ENCODE measurements around the gene FLYWCH1.
"Not testable (repeated sequence)": the region's sequence is repeated elsewhere in the genome, so short reads cannot be mapped to it uniquely, and the experiment has no call there.

Gene FLYWCH1

DNA sequence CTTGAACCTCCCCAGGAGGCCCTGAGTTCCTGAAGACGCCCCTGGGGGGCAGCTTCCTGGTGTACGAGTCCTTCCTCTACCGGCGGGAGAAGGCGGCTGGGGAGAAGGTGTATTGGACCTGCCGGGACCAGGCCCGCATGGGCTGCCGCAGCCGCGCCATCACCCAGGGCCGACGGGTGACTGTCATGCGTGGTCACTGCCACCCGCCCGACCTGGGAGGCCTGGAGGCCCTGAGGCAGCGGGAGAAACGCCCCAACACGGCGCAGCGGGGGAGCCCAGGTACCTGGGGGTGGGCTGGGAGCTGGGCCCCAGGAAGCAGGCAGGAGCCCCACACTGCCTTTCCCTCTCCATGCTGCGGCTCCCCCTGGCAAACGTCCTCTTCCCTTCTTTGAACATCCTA lies 22.0 kb downstream of the FLYWCH1 start:
- H3K27me3 ChIP-seq, result peaks cover 0 to 15% (median 0%) of the 10 kb centered on the region in 11 experiments; a peak in 3 of 22 replicates
- TF ChIP-seq Cebpa-rat (IDR thresholded peaks at IDR 0.05), result no peak
- H3K9ac ChIP-seq, result peak overlapping the region in 4 of 11 experiments; percentile 4 to 41 (median 22); a peak in 1 of 22 replicates
- H3K4me1 ChIP-seq, result peaks cover 36 to 61% (median 55%) of the 10 kb centered on the region in 10 experiments
- H3K27ac ChIP-seq, result no peak overlapping the region; a peak in 1 of 22 replicates
- peak overlapping the region in 6 of 11 experiments; percentile 36 to 97 (median 96); a peak in 9 of 22 replicates for H3K4me2 ChIP-seq
- no peaks in the 10 kb centered on the region for H3K9me3 ChIP-seq (replicated peaks in 1 of 11)
- H3K4me3 ChIP-seq, result no peak overlapping the region
- H3K36me3 ChIP-seq, result peaks cover 39 to 86% (median 61%) of the 10 kb centered on the region in 11 experiments
- peaks cover 16 to 82% (median 33%) of the 10 kb centered on the region in 11 experiments; a peak in 18 of 22 replicates for H4K20me1 ChIP-seq

DNA sequence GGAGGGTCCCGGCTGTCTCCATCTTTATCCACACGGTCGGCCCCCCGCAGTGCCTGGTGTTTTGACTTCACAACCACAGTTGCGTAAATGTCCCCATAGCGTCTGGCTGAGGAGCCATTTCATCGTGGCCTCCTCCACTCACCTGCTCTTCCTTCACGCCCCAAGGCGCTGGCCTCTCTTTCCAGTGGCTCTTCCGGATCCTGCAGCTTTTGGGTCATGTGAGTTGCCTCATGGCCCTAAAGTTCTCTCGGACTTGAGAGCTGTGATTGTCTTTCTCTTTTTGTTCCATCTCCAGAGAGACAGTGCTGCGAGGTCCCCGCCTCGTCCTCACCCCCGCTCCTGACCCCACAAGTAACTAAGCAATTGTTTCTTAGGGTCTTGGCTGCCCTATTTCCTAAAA lies 22.7 kb downstream of the FLYWCH1 start:
- H3K9ac ChIP-seq, result peak overlapping the region in 1 of 11 experiments; percentile 59; a peak in 1 of 22 replicates
- H3K4me1 ChIP-seq, result peaks cover 36 to 69% (median 56%) of the 10 kb centered on the region in 10 experiments
- TF ChIP-seq Cebpa-rat (IDR thresholded peaks at IDR 0.05), result no peak
- peaks cover 46 to 86% (median 61%) of the 10 kb centered on the region in 11 experiments for H3K36me3 ChIP-seq
- peak overlapping the region in 1 of 11 experiments; percentile 61; a peak in 1 of 22 replicates for H3K27ac ChIP-seq
- peaks cover 16 to 74% (median 33%) of the 10 kb centered on the region in 11 experiments; a peak in 18 of 22 replicates for H4K20me1 ChIP-seq
- H3K27me3 ChIP-seq, result peaks cover 0 to 15% (median 0%) of the 10 kb centered on the region in 11 experiments; a peak in 3 of 22 replicates
- no peaks in the 10 kb centered on the region for H3K9me3 ChIP-seq (replicated peaks in 1 of 11)
- H3K4me2 ChIP-seq, result peak overlapping the region; percentile 9 to 97 (median 90); a peak in 21 of 22 replicates
- no peak overlapping the region for H3K4me3 ChIP-seq

DNA sequence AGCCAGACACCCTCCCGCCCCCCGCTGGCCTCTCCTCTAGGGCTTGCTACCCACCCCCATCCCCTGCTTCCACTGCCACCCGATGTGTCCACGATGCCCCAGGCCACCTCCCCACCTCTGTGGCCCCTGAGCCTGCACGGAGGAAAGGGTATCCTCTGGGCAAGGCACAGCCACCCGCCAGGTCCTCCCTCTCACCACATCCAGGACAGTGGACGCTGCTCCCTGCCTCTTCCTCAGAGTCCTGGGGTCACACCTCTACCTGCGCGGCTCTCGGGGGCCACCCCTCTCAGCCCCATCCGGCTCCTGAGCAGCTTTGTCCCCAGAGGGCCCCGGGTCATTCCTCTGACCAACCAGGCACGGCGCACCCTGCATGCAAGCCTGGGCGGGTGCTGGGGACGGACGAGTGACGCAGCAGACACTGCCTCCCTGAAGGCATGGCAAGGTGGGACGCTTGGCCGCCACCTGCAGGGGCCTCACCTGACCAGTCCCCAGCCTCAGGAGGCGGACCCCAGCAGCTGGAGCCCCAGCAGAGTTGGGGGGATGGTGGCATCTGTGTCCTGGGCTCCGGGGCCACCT lies 24.8 kb downstream of the FLYWCH1 start:
- peaks cover 0 to 15% (median 0%) of the 10 kb centered on the region in 11 experiments; a peak in 3 of 22 replicates for H3K27me3 ChIP-seq
- peaks cover 42 to 86% (median 61%) of the 10 kb centered on the region in 11 experiments for H3K36me3 ChIP-seq
- peak overlapping the region in 4 of 11 experiments; percentile 3 to 59 (median 26); a peak in 5 of 22 replicates for H3K9ac ChIP-seq
- H3K27ac ChIP-seq, result peak overlapping the region in 2 of 11 experiments; percentile 14 to 54; a peak in 3 of 22 replicates
- peak overlapping the region; percentile 49 to 97 (median 90) for H3K4me2 ChIP-seq
- no peak for TF ChIP-seq Cebpa-rat (IDR thresholded peaks at IDR 0.05)
- H3K4me1 ChIP-seq, result peaks cover 40 to 86% (median 72%) of the 10 kb centered on the region in 10 experiments
- peak overlapping the region in 3 of 10 experiments; percentile 23 to 43 (median 33); a peak in 4 of 20 replicates for H3K4me3 ChIP-seq
- peaks cover 16 to 62% (median 33%) of the 10 kb centered on the region in 11 experiments; a peak in 18 of 22 replicates for H4K20me1 ChIP-seq
- H3K9me3 ChIP-seq (replicated peaks in 1 of 11), result no peaks in the 10 kb centered on the region

DNA sequence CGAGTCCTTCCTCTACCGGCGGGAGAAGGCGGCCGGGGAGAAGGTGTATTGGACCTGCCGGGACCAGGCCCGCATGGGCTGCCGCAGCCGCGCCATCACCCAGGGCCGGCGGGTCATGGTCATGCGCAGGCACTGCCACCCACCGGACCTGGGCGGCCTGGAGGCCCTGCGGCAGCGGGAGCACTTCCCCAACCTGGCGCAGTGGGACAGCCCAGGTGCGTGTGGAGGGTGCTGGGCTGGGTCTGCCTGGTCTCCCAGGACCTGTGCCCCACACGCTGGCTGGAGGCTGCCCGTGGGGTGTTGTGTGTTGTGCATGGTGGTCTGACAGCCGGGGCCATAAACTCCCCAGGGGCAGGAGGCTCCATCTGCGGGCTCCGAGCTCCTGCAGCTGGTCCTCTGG lies 25.4 kb downstream of the FLYWCH1 start:
- peak overlapping the region in 3 of 11 experiments; percentile 14 to 54 (median 45); a peak in 5 of 22 replicates for H3K27ac ChIP-seq
- H4K20me1 ChIP-seq, result peaks cover 16 to 62% (median 33%) of the 10 kb centered on the region in 11 experiments; a peak in 18 of 22 replicates
- H3K4me2 ChIP-seq, result peak overlapping the region; percentile 49 to 97 (median 90)
- H3K4me1 ChIP-seq, result peaks cover 40 to 93% (median 78%) of the 10 kb centered on the region in 10 experiments
- peaks cover 0 to 15% (median 0%) of the 10 kb centered on the region in 11 experiments; a peak in 3 of 22 replicates for H3K27me3 ChIP-seq
- H3K36me3 ChIP-seq, result peaks cover 42 to 86% (median 60%) of the 10 kb centered on the region in 11 experiments
- H3K9me3 ChIP-seq (replicated peaks in 1 of 11), result no peaks in the 10 kb centered on the region
- H3K4me3 ChIP-seq, result peak overlapping the region in 4 of 10 experiments; percentile 3 to 43 (median 28); a peak in 4 of 20 replicates
- TF ChIP-seq Cebpa-rat (IDR thresholded peaks at IDR 0.05), result no peak
- peak overlapping the region in 5 of 11 experiments; percentile 7 to 59 (median 41); a peak in 6 of 22 replicates for H3K9ac ChIP-seq

DNA sequence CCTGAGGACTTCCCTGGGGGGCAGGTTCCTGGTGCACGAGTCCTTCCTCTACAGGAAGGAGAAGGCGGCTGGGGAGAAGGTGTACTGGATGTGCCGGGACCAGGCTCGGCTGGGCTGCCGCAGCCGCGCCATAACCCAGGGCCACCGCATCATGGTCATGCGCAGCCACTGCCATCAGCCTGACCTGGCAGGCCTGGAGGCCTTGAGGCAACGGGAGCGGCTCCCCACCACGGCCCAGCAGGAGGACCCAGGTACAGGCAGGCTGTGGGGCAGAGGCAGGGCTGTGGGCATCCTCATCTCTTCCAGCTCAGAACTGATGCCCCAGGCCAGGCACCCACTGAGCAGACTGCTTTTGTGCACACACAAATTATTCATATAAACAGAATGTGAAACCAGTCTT lies 26.5 kb downstream of the FLYWCH1 start:
- H3K27ac ChIP-seq, result peak overlapping the region in 4 of 11 experiments; percentile 5 to 54 (median 30); a peak in 3 of 22 replicates
- no peaks in the 10 kb centered on the region for H3K9me3 ChIP-seq (replicated peaks in 1 of 11)
- peak overlapping the region in 5 of 11 experiments; percentile 18 to 59 (median 31); a peak in 7 of 22 replicates for H3K9ac ChIP-seq
- peaks cover 40 to 92% (median 78%) of the 10 kb centered on the region in 10 experiments for H3K4me1 ChIP-seq
- H3K4me2 ChIP-seq, result peak overlapping the region; percentile 49 to 97 (median 90); a peak in 21 of 22 replicates
- H4K20me1 ChIP-seq, result peaks cover 16 to 51% (median 33%) of the 10 kb centered on the region in 11 experiments; a peak in 18 of 22 replicates
- H3K4me3 ChIP-seq, result 0 out of 20 replicates have a peak overlapping the region, but pooled peaks of 1 of the 10 experiments have one; percentile 1
- TF ChIP-seq Cebpa-rat (IDR thresholded peaks at IDR 0.05), result no peak
- peaks cover 0 to 15% (median 0%) of the 10 kb centered on the region in 11 experiments; a peak in 3 of 22 replicates for H3K27me3 ChIP-seq
- H3K36me3 ChIP-seq, result peaks cover 43 to 86% (median 63%) of the 10 kb centered on the region in 11 experiments

DNA sequence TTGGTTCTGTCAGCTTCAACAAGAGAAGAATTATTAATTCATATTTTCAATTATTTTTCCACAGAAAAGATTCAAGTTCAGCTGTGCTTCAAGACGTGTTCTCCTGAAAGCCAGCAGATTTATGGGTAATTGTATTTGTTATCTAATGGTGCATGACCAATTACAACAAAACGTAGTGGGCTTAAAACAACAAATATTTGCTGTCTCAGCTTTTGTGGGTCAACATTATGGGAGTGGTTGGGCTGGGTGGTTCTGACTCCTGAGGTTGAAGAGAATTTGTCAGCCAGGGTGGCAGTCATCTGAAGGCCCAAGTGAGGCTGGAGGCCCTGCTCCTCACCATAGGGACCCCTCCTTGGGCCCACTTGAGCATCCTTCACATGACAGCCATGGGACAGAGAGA lies 28.2 kb downstream of the FLYWCH1 start:
- Histone ChIP-seq H3K4me3 (no peak overlapping the region), H4K20me1 (peaks cover 16 to 34% (median 31%) of the 10 kb centered on the region in 11 experiments; a peak in 18 of 22 replicates), H3K36me3 (peaks cover 45 to 88% (median 64%) of the 10 kb centered on the region in 11 experiments), H3K4me2 (0 out of 22 replicates have a peak overlapping the region, but pooled peaks of 2 of the 11 experiments have one; percentile 4 to 31), H3K27me3 (peaks cover 0 to 15% (median 0%) of the 10 kb centered on the region in 11 experiments; a peak in 3 of 22 replicates), H3K9ac (no peak overlapping the region), H3K9me3 (replicated peaks in 1 of 11) (no peaks in the 10 kb centered on the region), H3K27ac (no peak overlapping the region), H3K4me1 (peaks cover 32 to 74% (median 62%) of the 10 kb centered on the region in 10 experiments)
- no peak for TF ChIP-seq Cebpa-rat (IDR thresholded peaks at IDR 0.05)

DNA sequence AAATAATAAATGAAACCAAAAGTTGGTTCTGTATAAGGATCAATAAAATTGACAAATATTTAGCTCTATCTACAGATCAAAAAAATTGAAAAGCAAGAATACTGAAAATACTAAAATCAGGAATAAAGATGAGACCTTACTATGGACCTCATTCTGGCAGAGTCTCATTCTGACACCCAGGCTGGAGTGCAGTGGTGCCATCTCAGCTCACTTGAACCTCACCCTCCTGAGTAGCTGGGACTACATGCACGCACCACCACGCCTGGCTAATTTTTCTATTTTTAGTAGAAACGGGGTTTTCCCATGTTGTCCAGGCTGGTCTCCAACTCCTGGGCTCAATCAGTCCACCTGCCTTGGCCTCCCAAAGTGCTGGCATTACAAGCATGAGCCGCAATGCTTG lies 30.3 kb downstream of the FLYWCH1 start:
- Histone ChIP-seq H3K4me3 (no peak overlapping the region), H3K4me1 (peaks cover 12 to 53% (median 43%) of the 10 kb centered on the region in 10 experiments), H3K9me3 (replicated peaks in 1 of 11) (0 out of 22 replicates have a peak, but pooled peaks cover 0 to 4% (median 0%) of the 10 kb centered on the region in 11 experiments), H3K27ac (peak overlapping the region in 4 of 11 experiments; percentile 13 to 54 (median 40); a peak in 4 of 22 replicates), H4K20me1 (peaks cover 9 to 13% (median 12%) of the 10 kb centered on the region in 11 experiments; a peak in 17 of 22 replicates), H3K4me2 (peak overlapping the region in 9 of 11 experiments; percentile 31 to 71 (median 58); a peak in 13 of 22 replicates), H3K36me3 (peaks cover 49 to 91% (median 73%) of the 10 kb centered on the region in 11 experiments), H3K27me3 (peaks cover 0 to 7% (median 0%) of the 10 kb centered on the region in 11 experiments; a peak in 3 of 22 replicates), H3K9ac (no peak overlapping the region; a peak in 1 of 22 replicates)
- TF ChIP-seq Cebpa-rat (IDR thresholded peaks at IDR 0.05), result 0 out of 22 replicates have a peak, but pooled peaks of 1 of the 11 experiments have one; percentile 5

DNA sequence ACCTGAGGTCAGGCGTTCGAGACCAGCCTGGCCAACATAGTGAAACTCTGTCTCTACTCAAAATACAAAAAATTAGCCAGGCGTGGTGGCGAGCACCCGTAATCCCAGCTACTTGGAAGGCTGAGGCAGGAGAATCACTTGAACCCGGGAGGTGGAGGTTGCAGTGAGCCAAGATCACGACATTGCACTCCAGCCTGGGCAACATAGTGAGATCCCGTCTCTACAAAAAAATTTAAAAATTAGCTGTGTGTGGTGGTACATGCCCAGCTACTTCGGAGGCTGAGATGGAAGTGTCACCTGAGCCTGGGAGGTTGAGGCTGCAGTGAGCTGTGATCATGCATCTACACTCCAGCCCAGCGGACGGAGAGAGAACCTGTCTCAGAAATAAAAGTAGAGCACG lies 32.0 kb downstream of the FLYWCH1 start:
- H3K27ac ChIP-seq; H3K4me2 ChIP-seq; H3K27me3 ChIP-seq; H3K9ac ChIP-seq; H4K20me1 ChIP-seq; H3K4me3 ChIP-seq; H3K9me3 ChIP-seq (replicated peaks in 1 of 11): not testable (repeated sequence)
- Histone ChIP-seq H3K4me1 (peaks cover 0 to 36% (median 28%) of the 10 kb centered on the region in 10 experiments; a peak in 18 of 20 replicates), H3K36me3 (peaks cover 45 to 85% (median 60%) of the 10 kb centered on the region in 11 experiments)
